ENCODE measurements around the gene HEPHL1.
"Not testable (repeated sequence)": the region's sequence is repeated elsewhere in the genome, so short reads cannot be mapped to it uniquely, and the experiment has no call there.

HEPHL1 gene, protein sequence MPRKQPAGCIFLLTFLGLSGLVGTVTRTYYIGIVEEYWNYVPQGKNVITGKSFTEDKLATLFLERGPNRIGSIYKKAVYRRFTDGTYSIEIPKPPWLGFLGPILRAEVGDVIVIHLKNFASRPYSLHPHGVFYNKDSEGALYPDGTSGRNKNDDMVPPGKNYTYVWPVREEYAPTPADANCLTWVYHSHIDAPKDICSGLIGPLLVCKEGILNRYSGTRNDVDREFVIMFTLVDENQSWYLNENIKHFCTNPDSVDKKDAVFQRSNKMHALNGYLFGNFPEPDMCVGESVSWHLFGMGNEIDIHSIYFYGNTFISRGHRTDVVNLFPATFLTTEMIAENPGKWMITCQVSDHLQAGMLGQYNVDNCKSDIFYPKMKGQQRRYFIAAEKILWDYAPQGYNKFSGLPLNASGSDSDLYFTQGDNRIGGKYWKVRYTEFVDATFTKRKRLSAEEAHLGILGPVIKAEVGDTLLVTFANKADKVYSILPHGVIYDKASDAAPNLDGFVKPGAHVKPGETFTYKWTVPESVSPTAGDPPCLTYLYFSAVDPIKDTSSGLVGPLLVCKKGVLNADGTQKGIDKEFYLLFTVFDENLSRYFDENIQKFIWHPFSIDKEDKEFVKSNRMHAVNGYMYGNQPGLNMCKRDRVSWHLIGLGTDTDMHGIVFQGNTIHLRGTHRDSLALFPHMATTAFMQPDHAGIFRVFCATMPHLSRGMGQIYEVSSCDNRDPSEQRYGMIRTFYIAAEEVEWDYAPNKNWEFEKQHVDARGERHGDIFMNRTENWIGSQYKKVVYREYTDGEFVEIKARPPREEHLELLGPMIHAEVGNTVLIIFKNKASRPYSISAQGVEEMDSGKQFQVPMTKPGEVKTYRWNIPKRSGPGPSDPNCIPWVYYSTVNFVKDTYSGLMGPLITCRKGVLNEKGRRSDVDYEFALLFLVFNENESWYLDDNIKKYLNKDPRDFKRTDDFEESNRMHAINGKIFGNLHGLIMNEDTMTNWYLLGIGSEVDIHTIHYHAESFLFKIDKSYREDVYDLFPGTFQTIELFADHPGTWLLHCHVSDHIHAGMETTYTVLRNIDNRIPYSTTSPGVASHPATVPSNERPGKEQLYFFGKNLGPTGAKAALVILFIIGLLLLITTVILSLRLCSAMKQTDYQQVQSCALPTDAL

DNA sequence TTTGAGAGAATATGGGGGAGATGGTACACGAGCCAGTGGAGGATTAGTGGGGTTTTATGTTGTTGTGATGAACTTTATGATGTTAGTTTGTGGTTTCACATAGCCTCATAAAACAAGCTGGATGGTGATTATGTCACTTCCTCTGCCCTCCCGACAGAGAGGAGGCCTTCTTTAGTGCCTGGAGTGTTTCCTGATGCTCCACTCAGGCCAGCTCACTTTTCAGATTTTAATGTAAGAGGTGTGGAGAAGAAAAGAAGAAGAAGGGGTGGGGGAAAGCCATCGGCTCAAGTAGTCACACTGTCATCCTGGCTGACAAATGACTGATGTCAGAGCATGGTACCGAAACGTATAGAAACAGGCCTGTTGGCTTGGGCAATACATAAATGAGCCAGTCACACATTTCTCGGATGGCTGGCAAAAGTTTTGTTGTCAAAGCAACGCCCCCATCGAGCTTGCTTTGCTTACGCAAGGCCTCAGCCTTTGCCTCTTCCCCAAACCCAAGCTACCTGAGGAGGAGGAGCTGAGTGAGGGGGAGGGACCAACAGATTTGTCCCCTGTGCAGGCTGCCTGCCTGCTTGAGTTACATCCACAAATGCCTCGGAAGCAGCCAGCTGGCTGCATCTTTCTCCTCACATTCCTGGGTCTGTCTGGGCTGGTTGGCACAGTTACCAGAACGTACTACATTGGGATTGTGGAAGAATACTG lies at the start of gene HEPHL1:
TSS of gene HEPHL1 (plus strand) at position 578 of the 705 bp plus-strand sequence. CDS start at position 593, 15 bp downstream.
- no peak for DNase-seq (ENCODE audit: low read depth in 2 of 2)

DNA sequence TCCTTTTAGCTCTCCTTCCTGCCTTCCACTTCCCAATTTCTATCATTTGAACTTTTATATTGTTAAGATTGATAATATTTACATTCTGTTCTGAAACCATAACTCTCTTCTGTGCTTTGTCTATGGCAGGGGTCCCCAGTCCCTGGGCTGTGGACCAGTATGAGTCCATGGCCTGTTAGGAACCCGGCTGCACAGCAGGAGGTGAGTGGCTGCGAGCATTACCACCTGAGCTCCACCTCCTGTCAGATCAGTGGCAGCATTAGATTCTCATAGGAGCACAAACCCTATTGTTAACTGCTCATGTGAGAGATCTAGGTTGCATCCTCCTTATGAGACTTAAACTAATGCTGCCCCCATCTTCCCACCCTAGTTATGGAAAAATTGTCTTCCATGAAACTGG lies 48.4 kb upstream of the HEPHL1 start:
- no peak for DNase-seq (ENCODE audit: low read depth in 2 of 2)

DNA sequence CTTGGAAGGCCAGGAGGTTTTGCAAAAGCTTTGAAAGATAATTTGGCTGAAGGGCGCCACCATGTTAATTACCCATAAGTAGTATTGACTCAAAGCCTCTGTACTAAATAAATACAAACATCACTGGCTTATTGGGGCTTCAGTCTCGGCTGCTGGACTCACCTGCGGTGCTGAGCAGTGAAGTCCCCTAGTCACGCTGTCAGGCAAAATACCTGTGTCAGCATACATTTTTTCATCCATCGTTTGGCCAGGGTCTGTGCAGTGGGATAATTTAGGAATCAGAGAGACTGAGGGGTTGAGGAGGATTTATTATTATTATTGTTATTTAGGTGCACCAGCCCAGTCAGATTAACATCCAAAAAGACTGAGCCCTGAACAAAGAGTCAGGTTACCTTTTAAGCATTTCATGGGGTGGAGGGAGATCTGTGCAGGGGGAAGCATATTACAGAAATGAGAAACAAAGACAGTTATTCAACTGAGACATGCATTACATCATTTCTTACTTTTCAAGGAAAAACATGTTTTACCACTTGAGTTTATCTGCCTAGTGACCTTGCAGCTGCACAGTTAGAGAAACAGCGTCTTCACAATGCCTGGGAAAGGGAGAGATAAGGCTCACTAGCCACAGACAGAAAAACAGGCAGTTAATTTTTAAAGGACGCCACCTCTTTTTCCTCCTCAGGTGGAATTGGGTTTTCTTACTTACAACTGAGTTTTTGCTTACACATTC lies 47.7 kb upstream of the HEPHL1 start:
- DNase-seq (ENCODE audit: low read depth in 2 of 2) = not testable (repeated sequence)

DNA sequence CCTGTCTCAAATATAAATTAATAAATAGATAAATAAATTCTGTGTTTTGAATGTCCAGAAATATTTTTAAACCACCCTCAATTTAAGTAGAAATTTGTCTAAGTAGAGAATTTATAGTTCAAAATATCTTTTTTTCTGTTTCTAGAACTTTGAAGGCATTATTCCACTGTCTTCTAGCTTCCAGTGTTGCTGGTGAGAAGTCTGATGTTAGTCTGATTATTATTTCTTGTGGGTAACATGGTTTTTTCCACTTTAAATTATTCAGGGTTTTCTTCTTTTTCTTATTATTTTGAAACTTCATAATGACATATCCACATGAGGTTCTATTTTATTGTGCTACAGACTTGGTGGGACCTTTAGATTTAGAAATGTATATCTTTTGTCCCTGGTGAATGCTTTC lies 46.4 kb upstream of the HEPHL1 start:
- DNase-seq (ENCODE audit: low read depth in 2 of 2) = no peak

DNA sequence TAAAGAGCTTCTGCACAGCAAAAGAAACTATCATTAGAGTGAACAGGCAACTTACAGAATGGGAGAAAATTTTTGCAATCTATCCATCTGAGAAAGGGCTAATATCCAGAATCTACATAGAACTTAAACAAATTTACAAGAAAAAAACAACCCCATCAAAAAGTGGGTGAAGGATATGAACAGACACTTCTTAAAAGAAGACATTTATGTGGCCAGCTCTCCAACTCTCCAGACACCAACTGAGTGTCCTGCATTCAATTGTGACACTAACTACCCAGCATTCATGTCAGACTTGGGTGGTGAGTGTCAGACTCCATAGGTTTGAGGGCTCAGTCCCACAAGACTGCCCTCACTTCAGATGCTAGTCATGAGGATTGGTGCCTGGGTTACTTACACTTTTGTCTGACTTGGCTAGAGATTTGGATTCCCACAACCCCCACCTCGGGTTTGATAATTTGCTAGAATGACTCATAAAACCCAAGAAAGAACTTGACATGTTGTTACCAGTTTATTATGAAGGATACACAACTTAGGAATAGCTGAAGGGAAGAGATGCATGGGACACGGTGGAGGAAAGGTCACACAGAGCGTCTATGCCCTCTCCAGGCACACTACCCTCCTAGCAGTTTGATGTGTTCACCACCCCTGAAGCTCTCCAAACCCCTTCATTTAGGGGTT lies 44.4 kb upstream of the HEPHL1 start:
- DNase-seq (ENCODE audit: low read depth in 2 of 2) = not testable (repeated sequence)

DNA sequence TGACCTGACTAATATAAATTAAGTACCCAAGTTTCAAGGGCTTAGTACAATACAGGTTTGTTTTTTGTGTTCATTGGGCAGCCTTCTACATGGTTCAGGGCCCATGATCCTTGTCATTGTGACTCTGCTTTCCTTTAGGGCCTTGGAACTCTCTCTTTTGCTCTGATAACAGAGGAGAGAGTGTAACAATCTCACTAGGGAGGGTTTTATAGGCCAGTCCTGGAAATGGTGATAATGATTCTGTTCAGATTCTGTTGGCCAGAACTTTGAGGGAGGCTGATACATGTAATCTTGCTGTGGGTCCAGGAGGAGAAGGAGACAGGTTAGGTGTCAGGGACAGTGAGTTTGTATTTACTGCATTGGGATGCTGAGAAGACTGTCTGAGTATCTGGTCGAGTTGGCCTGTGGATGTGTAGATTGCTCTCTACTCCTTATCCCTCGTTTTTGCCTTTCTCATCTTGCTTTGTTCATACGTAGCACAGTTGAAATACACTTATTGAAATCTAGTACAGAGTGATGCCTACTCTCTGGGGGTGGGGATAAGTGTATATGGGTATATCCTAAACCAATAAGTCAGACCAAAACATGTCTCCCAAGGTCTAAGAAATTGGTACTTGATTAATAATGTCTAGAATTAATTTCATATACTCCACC lies 37.5 kb upstream of the HEPHL1 start:
- DNase-seq (ENCODE audit: low read depth in 2 of 2) = no peak

DNA sequence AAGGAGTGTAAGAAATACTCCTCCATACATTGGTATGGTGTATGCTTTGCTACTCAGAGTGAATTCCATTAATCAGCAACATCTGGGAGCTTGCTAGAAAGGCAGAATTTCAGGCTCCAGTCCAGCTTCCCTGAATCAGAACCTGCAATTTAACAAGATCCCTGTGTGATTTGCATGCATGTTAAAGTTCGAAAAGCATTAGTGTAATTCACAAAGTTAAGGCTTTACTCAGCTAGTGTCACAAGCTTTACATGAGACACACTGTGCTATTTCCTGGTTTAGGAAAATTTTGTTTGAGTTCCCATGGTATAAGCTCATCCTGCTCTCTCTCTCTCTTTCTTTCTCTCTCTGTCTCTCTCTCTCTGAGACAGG lies 37.0 kb upstream of the HEPHL1 start:
- no peak for DNase-seq (ENCODE audit: low read depth in 2 of 2)

DNA sequence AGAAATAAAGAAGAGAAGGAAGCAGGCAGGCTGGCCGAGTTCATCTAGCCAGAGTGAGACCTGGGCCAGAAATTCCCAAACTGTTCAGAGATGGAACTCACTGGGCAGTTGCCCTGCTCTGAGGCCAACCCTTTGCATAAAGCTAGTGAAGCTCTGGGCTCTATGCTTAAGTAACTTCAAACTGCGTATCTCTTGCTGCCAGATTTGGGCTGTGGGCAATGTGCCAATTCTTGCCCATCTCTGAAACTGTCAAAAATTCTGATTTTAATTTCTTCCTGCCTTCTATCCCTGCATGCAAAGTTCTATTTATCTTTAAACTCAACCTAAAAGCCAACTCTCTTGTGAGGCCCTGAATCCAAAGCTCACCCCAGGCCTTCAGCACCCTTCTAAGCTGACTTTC lies 36.2 kb upstream of the HEPHL1 start:
- DNase-seq (ENCODE audit: low read depth in 2 of 2) = no peak

DNA sequence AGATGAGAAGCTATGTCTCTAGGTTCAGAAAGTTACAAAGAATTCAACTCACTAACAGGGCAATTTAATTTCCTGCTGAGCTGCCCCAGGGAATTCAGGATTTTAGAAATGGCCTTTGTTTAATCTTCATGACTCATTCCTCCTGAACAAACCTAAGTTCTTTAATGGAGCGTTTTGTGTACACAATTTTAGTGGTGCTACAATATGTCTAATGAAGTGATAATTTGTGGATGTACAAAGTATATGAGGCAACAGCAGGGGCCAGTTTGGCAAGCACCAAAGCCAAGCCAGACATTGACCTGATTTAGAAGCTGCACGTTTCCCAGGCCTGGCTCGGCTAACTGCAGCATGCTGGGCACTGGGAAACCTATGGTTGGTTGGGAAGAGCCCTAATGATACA lies 34.4 kb upstream of the HEPHL1 start:
- no peak for DNase-seq (ENCODE audit: low read depth in 2 of 2)

DNA sequence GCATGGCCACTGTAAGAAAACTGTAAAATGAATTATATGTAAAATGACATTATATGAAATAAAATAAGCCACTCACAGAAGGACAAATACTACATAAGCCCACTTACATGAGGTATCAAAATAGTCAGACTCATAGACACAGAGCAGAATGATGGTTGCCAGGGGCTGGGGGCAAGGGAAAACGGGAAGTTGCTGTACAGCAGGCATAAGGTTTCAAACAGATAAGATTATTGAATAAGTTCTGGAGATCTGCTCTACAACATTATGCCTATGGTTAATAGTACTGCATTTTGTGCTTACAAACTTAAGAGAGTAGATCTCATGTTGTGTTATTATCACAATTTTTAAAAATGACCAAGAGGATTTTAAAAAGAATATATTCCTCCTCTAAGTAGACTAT lies 32.7 kb upstream of the HEPHL1 start:
- no peak for DNase-seq (ENCODE audit: low read depth in 2 of 2)

DNA sequence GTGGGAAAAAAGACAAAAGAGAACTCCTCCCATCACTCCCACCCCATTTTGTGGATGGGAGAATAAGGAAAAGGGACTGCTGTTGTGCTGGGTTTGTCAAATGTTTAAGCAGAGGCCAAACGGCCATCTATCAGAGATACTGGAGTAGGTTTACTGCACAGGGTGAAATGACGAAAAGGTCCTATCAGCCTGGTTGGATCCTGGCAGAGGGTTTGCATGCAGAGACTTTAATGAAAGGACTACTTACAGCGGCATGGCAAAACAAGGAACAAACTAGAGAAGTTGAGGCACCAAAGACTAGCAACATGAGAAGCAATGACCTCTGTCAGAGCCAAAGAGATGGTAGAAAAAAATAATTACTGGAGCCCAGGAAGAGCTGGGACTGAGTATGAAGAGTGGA lies 32.2 kb upstream of the HEPHL1 start:
- no peak for DNase-seq (ENCODE audit: low read depth in 2 of 2)

DNA sequence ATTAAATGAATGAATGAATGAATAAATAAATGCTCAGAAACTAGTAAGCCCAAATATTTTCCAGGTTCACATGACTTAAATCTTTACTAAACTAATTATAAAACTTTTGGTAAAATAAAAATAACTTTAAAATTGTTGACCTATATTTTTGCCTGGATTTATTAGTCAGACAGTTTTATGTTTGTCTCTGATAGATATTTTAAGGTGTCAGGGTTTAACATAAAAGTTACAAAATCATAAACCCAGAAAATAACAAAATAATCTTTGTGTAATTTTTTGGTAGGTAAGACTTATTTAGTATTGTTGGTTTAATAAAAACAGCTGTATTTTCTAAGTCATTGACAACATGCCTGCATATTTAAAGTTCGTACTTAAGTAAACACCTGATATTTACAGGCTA lies 27.4 kb upstream of the HEPHL1 start:
- DNase-seq (ENCODE audit: low read depth in 2 of 2) = no peak

DNA sequence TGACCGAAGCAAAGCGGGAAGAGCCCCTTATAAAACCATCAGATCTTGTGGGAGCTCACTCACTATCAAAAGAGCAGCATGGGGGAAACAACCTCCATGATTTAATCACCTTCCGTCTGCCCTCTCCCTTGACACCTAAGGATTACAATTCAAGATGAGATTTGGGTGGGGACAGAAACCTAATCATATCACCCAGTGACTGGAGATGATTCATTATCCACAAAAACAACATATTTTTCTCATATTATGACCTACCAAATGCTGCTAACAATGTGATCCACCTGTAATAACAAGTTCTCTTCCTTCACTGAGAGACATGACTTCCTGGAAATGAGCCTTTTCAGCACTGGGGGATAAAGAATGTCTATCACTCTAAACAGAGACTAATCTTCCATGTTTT lies 23.4 kb upstream of the HEPHL1 start:
- no peak for DNase-seq (ENCODE audit: low read depth in 2 of 2)

DNA sequence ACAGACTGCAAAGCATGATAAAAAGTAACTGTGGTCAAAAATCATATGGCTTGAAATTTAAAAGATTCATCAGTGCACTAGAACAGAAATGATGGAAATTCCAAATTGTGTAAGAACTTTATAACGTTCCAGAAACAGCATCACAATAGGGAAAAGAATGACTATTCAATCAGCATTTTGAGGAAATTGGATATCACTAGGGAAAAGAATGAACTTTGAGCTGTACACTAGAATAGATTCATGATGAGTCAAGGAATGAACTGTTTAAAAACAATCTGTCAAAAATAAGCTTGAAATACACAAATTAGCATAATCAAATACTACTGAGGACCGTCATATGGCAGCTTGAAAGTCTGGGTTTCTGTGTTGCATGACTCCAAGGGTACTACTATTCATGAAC lies 20.5 kb upstream of the HEPHL1 start:
- no peak for DNase-seq (ENCODE audit: low read depth in 2 of 2)

DNA sequence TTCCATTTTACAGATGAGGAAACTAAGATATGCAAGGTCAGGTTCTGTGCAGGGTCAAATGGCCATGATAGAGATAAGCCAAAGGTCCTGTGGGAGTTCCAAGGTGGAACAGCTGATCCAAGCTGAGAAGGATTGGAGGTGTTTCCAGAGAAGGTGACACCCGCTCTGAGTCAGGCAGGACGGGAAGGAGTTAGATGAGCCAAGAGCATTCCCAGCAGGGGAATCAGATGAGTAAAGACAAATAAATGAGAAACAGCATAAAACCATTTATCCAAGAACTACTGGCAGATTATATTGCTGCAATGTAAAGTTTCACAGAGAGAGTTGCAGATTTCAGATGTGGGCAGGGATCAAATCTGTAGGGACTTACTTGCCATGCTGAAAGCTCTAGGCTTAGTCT lies 18.9 kb upstream of the HEPHL1 start:
- DNase-seq (ENCODE audit: low read depth in 2 of 2) = no peak

DNA sequence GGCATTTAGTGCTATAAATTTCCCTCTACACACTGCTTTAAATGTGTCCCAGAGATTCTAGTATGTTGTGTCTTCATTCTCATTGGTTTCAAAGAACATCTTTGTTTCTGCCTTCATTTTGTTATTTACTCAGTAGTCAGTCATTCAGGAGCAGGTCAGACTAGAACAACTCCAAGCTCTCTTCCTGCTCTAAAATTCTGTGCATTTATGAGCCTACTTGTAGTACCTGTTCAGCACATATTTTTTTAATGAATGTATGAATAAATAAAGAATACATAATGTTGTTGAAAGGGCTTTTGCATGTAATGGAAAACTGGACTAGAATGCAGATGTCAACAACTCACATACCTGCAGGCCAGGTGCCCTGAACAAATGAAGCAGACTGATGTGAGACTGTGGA lies 13.7 kb upstream of the HEPHL1 start:
- no peak for DNase-seq (ENCODE audit: low read depth in 2 of 2)

DNA sequence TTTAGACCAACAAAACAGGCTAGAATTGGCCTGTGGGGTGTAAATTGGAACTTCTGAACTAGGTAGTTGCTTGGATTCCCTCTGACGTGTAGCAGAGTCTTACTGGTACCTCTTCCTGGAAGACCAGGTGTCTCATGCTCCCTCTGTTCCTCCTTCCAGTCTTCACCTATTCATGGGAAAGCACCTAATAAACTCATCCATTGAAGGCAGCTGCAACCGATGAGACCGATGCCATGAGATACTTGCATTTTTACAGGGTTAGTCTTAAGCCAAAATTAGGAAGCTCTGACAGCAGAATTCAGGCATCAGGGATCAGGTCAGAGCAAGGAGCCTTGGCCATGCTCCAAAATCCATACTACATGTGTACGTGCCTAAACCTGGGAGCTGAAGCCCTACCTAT lies 13.2 kb upstream of the HEPHL1 start:
- no peak for DNase-seq (ENCODE audit: low read depth in 2 of 2)

DNA sequence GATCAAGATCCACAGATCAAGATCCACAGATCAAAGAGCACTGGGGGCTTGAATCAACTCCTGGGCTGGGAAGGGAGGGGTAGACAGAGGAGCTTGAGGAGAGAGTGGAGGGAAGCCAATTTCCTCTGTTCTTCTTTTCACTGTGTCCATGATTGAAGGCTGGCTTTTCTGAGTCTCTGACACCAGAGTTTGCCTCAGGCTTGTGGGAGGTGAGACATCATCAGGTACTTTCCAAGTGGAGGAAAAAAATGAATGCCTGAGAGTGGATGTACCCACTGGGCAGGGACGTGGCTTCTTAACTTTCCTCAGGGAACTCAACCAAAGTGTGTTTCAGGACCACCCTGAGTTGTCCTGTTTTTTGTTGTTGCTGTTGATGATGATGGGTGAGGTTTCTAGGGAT lies 11.0 kb upstream of the HEPHL1 start:
- no peak for DNase-seq (ENCODE audit: low read depth in 2 of 2)

DNA sequence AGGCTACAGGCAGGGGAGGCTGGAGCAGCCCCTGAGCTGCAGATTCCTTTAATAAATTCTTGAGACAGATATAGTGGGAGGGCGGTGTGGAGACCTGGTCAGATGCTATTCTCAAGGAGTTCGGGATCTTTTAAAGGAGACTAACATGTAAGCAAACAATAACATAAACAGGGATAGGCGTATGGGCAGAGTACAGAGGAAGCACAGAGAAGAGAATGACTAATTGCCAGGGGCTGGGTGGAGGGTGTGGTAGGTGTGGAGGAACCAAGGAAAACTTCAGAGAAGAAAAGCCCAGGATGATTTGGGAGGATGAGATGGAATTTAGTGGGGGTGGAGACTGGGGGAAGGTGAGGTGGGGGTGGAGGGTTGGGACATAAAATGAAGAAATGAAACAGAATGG lies 9.7 kb upstream of the HEPHL1 start:
- no peak for DNase-seq (ENCODE audit: low read depth in 2 of 2)

DNA sequence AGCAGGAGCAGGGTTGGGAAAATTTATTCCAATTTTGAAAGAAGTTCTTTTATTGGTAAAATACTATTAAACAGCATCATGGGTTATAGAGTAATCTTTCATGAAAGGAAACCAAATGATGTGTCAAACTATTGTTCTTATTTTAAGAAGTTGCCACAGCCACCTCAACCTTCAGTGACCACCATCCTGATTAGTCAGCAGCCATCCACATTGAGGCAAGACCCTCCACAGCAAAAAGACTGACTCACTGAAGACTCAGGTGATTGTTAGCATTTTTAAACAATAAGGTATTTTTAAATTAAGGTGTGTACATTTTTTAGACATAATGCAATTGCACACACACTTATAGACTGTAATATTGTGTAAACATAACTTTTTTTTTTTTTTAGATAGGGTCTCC lies 3.7 kb upstream of the HEPHL1 start:
- DNase-seq (ENCODE audit: low read depth in 2 of 2) = no peak
